B cell (primary cell): Measurements from ENCODE around the gene PARVA. TPM values are rescaled to one million over a fixed set of nuclear protein-coding genes. Genes with fewer than 3 reads are reported as not detected.

Source experiments
- ATAC-seq: fragments of 200-7000 bp; cut with Tn5 transposase; one replicate; pipeline ENCODE4 v1.10.0; 2021; ENCODE audit warnings: low read depth, mild to moderate bottlenecking, moderate number of reproducible peaks, moderate library complexity
- CTCF ChIA-PET: fragments of 350-600 bp; sonication (Branson Sonifier 250); formaldehyde crosslinking; loops from one replicate; lab custom pipeline; 2021; ENCODE audit warnings: antibody characterized with exemption, inconsistent platforms; lab: Charles Lee
- POLR2A ChIA-PET: fragments of 350-600 bp; sonication (Branson Sonifier 250); formaldehyde crosslinking; loops from one replicate; lab custom pipeline; 2021; ENCODE audit warnings: antibody characterized with exemption; lab: Charles Lee
- DNase-seq: peaks from one replicate; pipeline ENCODE4 v3.0.0; 2013
- H2AFZ ChIP-seq: 2 replicates; pipeline ENCODE4 v1.6.1; 2012; ENCODE audit warnings: mild to moderate bottlenecking, low read depth, low read length; ENCODE audit not compliant: insufficient read depth, poor library complexity, severe bottlenecking
- H3K27ac ChIP-seq, 2 donors: 1 replicate in 1 of 2; 2 replicates in 1 of 2; pipeline ENCODE4 v1.5.1; 2012 to 2013; ENCODE audit warnings: low read length in 2 of 2, mild to moderate bottlenecking in 2 of 2, moderate library complexity in 1 of 2
- H3K27me3 ChIP-seq, 4 experiments: fragments of 200-600 bp in 1 of 4; sonication (generic) in 1 of 4; replicated peaks in 1 of 4; 1 replicate in 2 of 4; 2 replicates in 2 of 4; pipeline versions ENCODE4 v1.6.1 to v1.7.0; 2013 to 2016; ENCODE audit warnings: low read length in 3 of 4, mild to moderate bottlenecking in 2 of 4, mixed read lengths in 1 of 4, moderate library complexity in 1 of 4; ENCODE audit not compliant: insufficient read depth in 4 of 4, control insufficient read depth in 3 of 4; ENCODE audit errors: control extremely low read depth in 1 of 4
- H3K36me3 ChIP-seq, 2 experiments: replicated peaks in 1 of 2; 1 replicate in 1 of 2; 2 replicates in 1 of 2; pipeline versions ENCODE4 v1.6.1 to v1.7.1; 2013; ENCODE audit warnings: low read length in 1 of 2; ENCODE audit not compliant: insufficient read depth in 2 of 2, control insufficient read depth in 1 of 2; ENCODE audit errors: control extremely low read depth in 1 of 2, extremely low read depth in 1 of 2
- H3K4me1 ChIP-seq, 2 donors: fragments of 200-600 bp in 1 of 2; sonication (generic) in 1 of 2; 1 replicate in 1 of 2; 2 replicates in 1 of 2; pipeline versions ENCODE4 v1.5.1 to v1.6.1; 2013 to 2017; ENCODE audit warnings: low read length in 2 of 2; ENCODE audit not compliant: control insufficient read depth in 2 of 2, insufficient read depth in 2 of 2
- H3K4me2 ChIP-seq: replicated peaks from 2 replicates; pipeline ENCODE3; 2012; ENCODE audit warnings: mild to moderate bottlenecking, low read depth, low read length; ENCODE audit not compliant: poor library complexity, severe bottlenecking
- H3K4me3 ChIP-seq, 5 experiments: fragments of 200-600 bp in 1 of 5; sonication (generic) in 1 of 5; 1 replicate in 3 of 5; 2 replicates in 2 of 5; pipeline versions ENCODE4 v1.5.1 to v1.7.0; 2011 to 2016; ENCODE audit warnings: low read length in 4 of 5, mild to moderate bottlenecking in 4 of 5, low read depth in 2 of 5, control low read depth in 1 of 5, moderate library complexity in 1 of 5; ENCODE audit not compliant: insufficient read depth in 1 of 5; ENCODE audit errors: control extremely low read depth in 1 of 5, extremely low read depth in 1 of 5
- H3K79me2 ChIP-seq: fragments of 200-600 bp; sonication (generic); one replicate; pipeline ENCODE4 v1.6.0; 2016; ENCODE audit warnings: low read length; ENCODE audit not compliant: control insufficient read depth, insufficient read depth
- H3K9ac ChIP-seq: fragments of 200-600 bp; sonication (generic); 2 replicates; pipeline ENCODE4 v1.6.1; 2017; ENCODE audit warnings: mild to moderate bottlenecking, low read length, moderate library complexity
- H3K9me3 ChIP-seq, 3 donors: one replicate each; pipeline versions ENCODE4 v1.6.1 to v1.7.1; 2013; ENCODE audit warnings: low read length in 2 of 3; ENCODE audit not compliant: control insufficient read depth in 2 of 3, insufficient read depth in 1 of 3; ENCODE audit errors: control extremely low read depth in 1 of 3
- H4K20me1 ChIP-seq: 2 replicates; pipeline ENCODE4 v1.6.0; 2012; ENCODE audit warnings: mild to moderate bottlenecking, low read length; ENCODE audit not compliant: insufficient read depth, control insufficient read depth, poor library complexity, severe bottlenecking
- H3K27ac Mint-ChIP-seq: one replicate; pipeline ENCODE4 v1.8.0; 2021; ENCODE audit warnings: mixed read lengths
- H3K27me3 Mint-ChIP-seq: one replicate; pipeline ENCODE4 v1.8.0; 2021; ENCODE audit warnings: mixed read lengths
- H3K4me1 Mint-ChIP-seq: one replicate; pipeline ENCODE4 v1.8.0; 2021; ENCODE audit warnings: mixed read lengths
- H3K4me3 Mint-ChIP-seq: one replicate; pipeline ENCODE4 v1.8.0; 2021; ENCODE audit warnings: mixed read lengths
- H3K9me3 Mint-ChIP-seq: one replicate; pipeline ENCODE4 v1.8.0; 2022; ENCODE audit warnings: mixed read lengths; ENCODE audit not compliant: insufficient read depth
- CTCF ChIP-seq: fragments of 200-600 bp; IDR thresholded peaks from one replicate; pipeline ENCODE4 v1.8.0; 2022; ENCODE audit warnings: antibody characterized with exemption, mild to moderate bottlenecking
- EZH2 ChIP-seq: IDR thresholded peaks from 2 replicates; pipeline ENCODE4 v1.6.1; 2012; ENCODE audit warnings: borderline replicate concordance, low read depth, mild to moderate bottlenecking, moderate library complexity, low read length; ENCODE audit not compliant: insufficient read depth, poor library complexity, severe bottlenecking
- WGBS: methylation state at CpG from one replicate; pipeline ENCODE4 v1.1.5; 2013; ENCODE audit warnings: missing lambda C conversion rate; ENCODE audit not compliant: insufficient coverage; 5-methylcytosine and 5-hydroxymethylcytosine counted together
- intact Hi-C: fragments of 100-400 bp; cut with micrococcal nuclease; formaldehyde crosslinking; loops from one replicate; pipeline ENCODE4 v1.10.0; 2022
- polyA plus RNA-seq: library from polyadenylated mRNA; depleted of rRNA; stranded (reverse); fragments of >200 nt; gene quantifications from 2 replicates; pipeline ENCODE4 v1.2.3, GENCODE V29; 2012
- total RNA-seq, 2 donors: library from RNA; stranded (reverse); fragments of 120-200 nt in 1 of 2; gene quantifications; 1 replicate in 1 of 2; 2 replicates in 1 of 2; pipeline versions ENCODE4 v1.2.3 to v1.2.4, GENCODE V29; 2013 to 2022

PARVA gene
- total and polyA plus RNA-seq, 2 donors (not counting 1 experiment from before 2014, with no cell fraction given), result not detected

GRCh38 chr11:12531681-12532080 is 154.3 kb downstream of the PARVA start:
- CTCF ChIA-PET, result no interaction called here

DNA sequence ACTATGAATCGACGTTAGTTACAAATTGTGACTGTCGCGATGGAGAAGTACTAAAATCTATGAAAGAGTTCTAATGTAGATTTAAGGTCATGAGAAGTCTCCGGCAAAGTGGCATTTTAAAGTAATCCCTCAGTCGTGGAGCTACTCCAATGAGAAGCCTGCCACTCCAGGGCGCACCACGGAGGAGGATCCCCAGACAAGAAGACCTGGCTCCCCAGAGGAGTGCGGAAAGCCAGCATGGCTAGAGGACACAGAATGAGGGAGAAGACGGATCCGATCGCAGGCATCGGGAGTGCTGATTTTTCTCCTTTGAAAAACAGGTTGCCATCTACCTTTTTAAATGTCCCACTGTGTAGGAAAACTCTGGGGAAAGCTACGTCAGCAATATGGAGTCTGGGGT is 155.2 kb downstream of the PARVA start:
- POLR2A ChIA-PET, result no interaction called here
- Histone ChIP-seq H3K4me2 (no peak overlapping the region), H3K27ac (no peak overlapping the region), H3K36me3 (no peaks in the 10 kb centered on the region), H2AFZ (no peak overlapping the region), H3K27me3 (no peaks in the 10 kb centered on the region), H3K9me3 (no peaks in the 10 kb centered on the region), H3K4me1 (no peaks in the 10 kb centered on the region), H3K4me3 (no peak overlapping the region), H3K79me2 (no peaks in the 10 kb centered on the region), H3K9ac (no peak overlapping the region), H4K20me1 (no peaks in the 10 kb centered on the region)
- TF ChIP-seq EZH2 (no peak), CTCF (no peak)
- DNase-seq (no peak), ATAC-seq (no peak)
- H3K9me3 Mint-ChIP-seq, result no peaks in the 10 kb centered on the region
- intact Hi-C loops, result no loop called here
- no peak overlapping the region for H3K4me3 Mint-ChIP-seq
- no peaks in the 10 kb centered on the region for H3K4me1 Mint-ChIP-seq
- peaks cover 5% of the 10 kb centered on the region for H3K27me3 Mint-ChIP-seq
- CTCF ChIA-PET, result no interaction called here
- no peak overlapping the region for H3K27ac Mint-ChIP-seq
- 96% methylated on average over 9 of the region's 14 CpGs for WGBS

More at GRCh38 chr11:12531681-12532080, 154.3 kb downstream of the PARVA start:
- intact Hi-C loops, result no loop called here
- H3K79me2 ChIP-seq, result no peaks in the 10 kb centered on the region
- 92% methylated on average over 2 of the region's 3 CpGs for WGBS
- no peak overlapping the region for H3K27ac Mint-ChIP-seq
- no peaks in the 10 kb centered on the region for H4K20me1 ChIP-seq
- H3K27me3 Mint-ChIP-seq, result no peaks in the 10 kb centered on the region
- no peaks in the 10 kb centered on the region for H3K27me3 ChIP-seq
- H3K9me3 Mint-ChIP-seq, result no peaks in the 10 kb centered on the region
- no peak for TF ChIP-seq CTCF
- TF ChIP-seq EZH2, result no peak
- H3K4me1 Mint-ChIP-seq, result no peaks in the 10 kb centered on the region
- H3K36me3 ChIP-seq, result no peaks in the 10 kb centered on the region
- H2AFZ ChIP-seq, result no peak overlapping the region
- no peaks in the 10 kb centered on the region for H3K4me1 ChIP-seq
- ATAC-seq, result no peak
- H3K4me2 ChIP-seq, result no peak overlapping the region
- POLR2A ChIA-PET, result no interaction called here
- no peaks in the 10 kb centered on the region for H3K9me3 ChIP-seq
- H3K4me3 Mint-ChIP-seq, result no peak overlapping the region
- no peak overlapping the region for H3K9ac ChIP-seq
- no peak overlapping the region for H3K4me3 ChIP-seq
- no peak overlapping the region for H3K27ac ChIP-seq
- DNase-seq, result no peak
